T-cell (primary cell): ENCODE measurements around the gene PNLDC1. TPM values are rescaled to one million over a fixed set of nuclear protein-coding genes. Genes with fewer than 3 reads are reported as not detected.
"Not testable (repeated sequence)": the region's sequence is repeated elsewhere in the genome, so short reads cannot be mapped to it uniquely, and the experiment has no call there.

ENCODE experiments used
- ATAC-seq, 4 experiments: fragments of 200-7000 bp in 3 of 4; fragments of 150-1000 bp in 1 of 4; cut with Tn5 transposase; replicated peaks in 1 of 4; 1 replicate in 3 of 4; 2 replicates in 1 of 4; pipeline ENCODE4 v1.10.0; 2021; ENCODE audit warnings: moderate library complexity in 3 of 4, mild to moderate bottlenecking in 2 of 4, moderate number of reproducible peaks in 1 of 4
- CTCF ChIA-PET, 2 donors: fragments of 300-600 bp; sonication (Branson Sonifier 250); formaldehyde crosslinking; loops; one replicate each; lab custom pipeline; 2022; ENCODE audit warnings: antibody characterized with exemption in 2 of 2; lab: Charles Lee
- POLR2A ChIA-PET, 2 donors: fragments of 300-600 bp; sonication (Branson Sonifier 250); formaldehyde crosslinking; loops; one replicate each; lab custom pipeline; 2022; ENCODE audit warnings: antibody characterized with exemption in 2 of 2; lab: Charles Lee
- DNase-seq, 35 experiments: peaks; one replicate each; pipeline versions ENCODE4 v3.0.0 to v3.0.0-alpha.2; 2013 to 2023
- H3K27ac ChIP-seq: one replicate; pipeline ENCODE4 v1.5.1; 2013; ENCODE audit warnings: low read length
- H3K27me3 ChIP-seq, 2 experiments: replicated peaks in 1 of 2; 1 replicate in 1 of 2; 2 replicates in 1 of 2; pipeline versions ENCODE4 v1.6.1 to v1.7.0; 2013; ENCODE audit warnings: low read length in 1 of 2, mixed read lengths in 1 of 2; ENCODE audit not compliant: control insufficient read depth in 2 of 2, insufficient read depth in 2 of 2; ENCODE audit errors: extremely low read depth in 1 of 2
- H3K36me3 ChIP-seq, 2 donors: 1 replicate in 1 of 2; 2 replicates in 1 of 2; pipeline versions ENCODE4 v1.6.1 to v1.7.0; 2013; ENCODE audit warnings: low read length in 1 of 2; ENCODE audit not compliant: control insufficient read depth in 2 of 2, insufficient read depth in 1 of 2; ENCODE audit errors: extremely low read depth in 1 of 2
- H3K4me1 ChIP-seq, 2 experiments: 1 replicate in 1 of 2; 2 replicates in 1 of 2; pipeline versions ENCODE4 v1.6.1 to v1.7.0; 2013; ENCODE audit warnings: low read length in 2 of 2, mixed read lengths in 1 of 2; ENCODE audit not compliant: insufficient read depth in 2 of 2, control insufficient read depth in 1 of 2; ENCODE audit errors: extremely low read depth in 1 of 2
- H3K4me3 ChIP-seq, 2 donors: 1 replicate in 1 of 2; 2 replicates in 1 of 2; pipeline versions ENCODE4 v1.5.1 to v1.7.0; 2013; ENCODE audit warnings: mild to moderate bottlenecking in 2 of 2, low read length in 1 of 2, moderate library complexity in 1 of 2; ENCODE audit not compliant: control insufficient read depth in 1 of 2; ENCODE audit errors: extremely low read depth in 1 of 2
- H3K9me3 ChIP-seq: 2 replicates; pipeline ENCODE4 v1.7.0; 2013
- H3K27ac Mint-ChIP-seq, 2 donors: one replicate each; pipeline ENCODE4 v1.8.0; 2020 to 2021; ENCODE audit warnings: mild to moderate bottlenecking in 2 of 2, mixed read lengths in 2 of 2
- H3K27me3 Mint-ChIP-seq, 2 donors: one replicate each; pipeline ENCODE4 v1.8.0; 2021 to 2022; ENCODE audit warnings: mixed read lengths in 2 of 2
- H3K36me3 Mint-ChIP-seq: one replicate; pipeline ENCODE4 v1.8.0; 2021; ENCODE audit warnings: mixed read lengths
- H3K4me1 Mint-ChIP-seq, 3 donors: one replicate each; pipeline ENCODE4 v1.8.0; 2020 to 2022; ENCODE audit warnings: mixed read lengths in 3 of 3, mild to moderate bottlenecking in 1 of 3
- H3K4me3 Mint-ChIP-seq, 3 donors: one replicate each; pipeline ENCODE4 v1.8.0; 2020 to 2022; ENCODE audit warnings: mild to moderate bottlenecking in 3 of 3, mixed read lengths in 3 of 3, moderate library complexity in 3 of 3
- H3K9me3 Mint-ChIP-seq, 3 donors: one replicate each; pipeline ENCODE4 v1.8.0; 2020 to 2022; ENCODE audit warnings: mixed read lengths in 3 of 3
- WGBS: methylation state at CpG from one replicate; pipeline ENCODE4 v1.1.5; 2013; ENCODE audit warnings: missing lambda C conversion rate; ENCODE audit not compliant: insufficient coverage; 5-methylcytosine and 5-hydroxymethylcytosine counted together
- total RNA-seq, 35 experiments: library from RNA in 6 of 35; stranded (reverse) in 6 of 35; fragments of 120-200 nt in 1 of 35; gene quantifications; one replicate each; pipeline versions ENCODE4 v1.2.1 to v1.2.4 and lab custom pipeline; 2013 to 2026

PNLDC1 gene
- total RNA-seq, 5 donors from 2014 or later (not counting 1 experiment from before 2014, with no cell fraction given): 0.26 to 1.2 (median 0.46) TPM; not detected in 1

DNA sequence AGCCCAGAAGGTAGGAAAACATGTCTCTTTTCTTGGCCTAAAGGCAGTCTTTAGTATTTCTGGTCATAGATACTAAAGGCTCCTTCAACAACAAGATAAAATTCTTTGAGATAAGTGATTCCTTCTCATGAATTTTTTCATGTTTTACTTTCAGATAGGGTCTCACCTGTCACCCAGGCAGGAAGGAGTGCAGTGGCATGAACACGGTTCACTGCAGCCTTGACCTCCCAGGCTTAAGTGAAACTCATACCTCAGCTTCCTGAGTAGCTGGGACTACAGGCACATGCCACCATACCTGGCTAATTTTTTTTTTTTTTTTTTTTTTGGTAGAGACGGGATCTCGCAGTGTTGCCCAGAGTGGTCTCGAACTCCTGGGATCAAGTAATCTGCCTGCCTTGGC lies 9.1 kb downstream of the PNLDC1 start:
- H3K4me1 ChIP-seq: no peaks in the 10 kb centered on the region
- WGBS: 50% methylated on average over 1 of the region's 4 CpGs
- Mint-ChIP-seq H3K4me3 (no peak overlapping the region), H3K36me3 (no peaks in the 10 kb centered on the region), H3K27ac (no peak overlapping the region), H3K9me3 (no peaks in the 10 kb centered on the region), H3K4me1 (no peaks in the 10 kb centered on the region), H3K27me3 (no peaks in the 10 kb centered on the region)
- no peaks in the 10 kb centered on the region for H3K27me3 ChIP-seq
- DNase-seq (no peak), ATAC-seq (no peak)
- ChIA-PET CTCF (interaction anchor here in 1 of 2 donors (0.6 kb wide), 1 partner anchor 123 kb away, joined by 4 read pairs; no protein-coding TSS in a partner anchor), POLR2A (no interaction called here)
- H3K9me3 ChIP-seq: no peaks in the 10 kb centered on the region
- H3K36me3 ChIP-seq: peaks cover 0 to 5% of the 10 kb centered on the region in 2 donors
- H3K27ac ChIP-seq: no peak overlapping the region
- H3K4me3 ChIP-seq: no peak overlapping the region

DNA sequence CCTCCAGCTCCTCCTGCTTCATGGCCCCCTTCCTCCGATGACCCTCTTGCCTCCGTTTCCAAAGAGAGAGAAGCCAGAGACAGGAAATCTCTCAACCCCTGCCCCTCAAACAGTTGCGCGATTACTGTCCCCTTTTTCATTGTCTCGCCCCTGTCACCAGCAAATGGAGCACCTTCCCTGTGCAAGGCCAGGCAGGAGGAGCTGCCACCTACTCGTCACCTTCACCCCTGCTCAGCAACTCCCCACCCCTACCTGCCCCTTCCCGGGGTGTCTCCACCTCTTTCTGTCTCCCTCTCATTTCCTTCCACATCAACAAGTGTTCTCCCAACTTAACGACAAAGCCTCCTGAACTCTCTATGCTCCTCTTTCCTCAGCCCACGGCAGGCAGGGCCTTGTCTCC lies 13.7 kb downstream of the PNLDC1 start:
- CTCF ChIA-PET: no interaction called here
- H3K27ac Mint-ChIP-seq: no peak overlapping the region

DNA sequence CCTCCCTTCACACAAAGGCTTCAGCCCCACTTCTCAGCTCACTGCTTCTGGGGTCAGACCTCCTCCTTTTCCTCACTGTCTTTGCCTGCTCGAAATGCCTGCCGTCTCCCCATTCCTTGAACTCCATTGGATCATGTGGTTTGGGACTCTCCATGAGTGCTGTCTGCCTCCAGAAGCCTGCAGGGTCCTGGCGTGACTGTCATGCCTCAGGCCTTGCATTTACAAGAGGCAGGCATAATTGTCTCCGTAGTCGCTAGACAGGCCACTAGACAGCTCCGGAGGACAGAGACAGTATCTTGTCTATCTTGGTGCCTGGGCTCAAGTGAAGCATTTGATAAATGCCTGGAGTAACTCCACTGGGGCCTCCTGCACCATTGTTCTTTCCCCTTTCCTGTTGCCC lies 15.3 kb downstream of the PNLDC1 start:
- 99% methylated on average over 6 of the region's 6 CpGs for WGBS
- H3K27me3 ChIP-seq: no peaks in the 10 kb centered on the region
- DNase-seq (no peak), ATAC-seq (no peak)
- no peak overlapping the region for H3K27ac ChIP-seq
- POLR2A ChIA-PET: no interaction called here
- no peaks in the 10 kb centered on the region for H3K36me3 ChIP-seq
- CTCF ChIA-PET: no interaction called here
- Mint-ChIP-seq H3K27ac (no peak overlapping the region), H3K9me3 (no peaks in the 10 kb centered on the region), H3K36me3 (no peaks in the 10 kb centered on the region), H3K27me3 (no peaks in the 10 kb centered on the region), H3K4me1 (peaks cover 12 to 20% (median 12%) of the 10 kb centered on the region in 3 donors), H3K4me3 (no peak overlapping the region)
- H3K4me1 ChIP-seq: peaks cover 9 to 17% of the 10 kb centered on the region in 2 experiments
- H3K4me3 ChIP-seq: no peak overlapping the region
- H3K9me3 ChIP-seq: no peaks in the 10 kb centered on the region

More for the DNA sequence above, 13.7 kb downstream of the PNLDC1 start:
- peaks cover 0 to under 1% of the 10 kb centered on the region in 2 experiments for H3K4me1 ChIP-seq
- no peak for ATAC-seq
- H3K27ac ChIP-seq: no peak overlapping the region
- no peak overlapping the region for H3K4me3 ChIP-seq
- Mint-ChIP-seq H3K4me1 (peaks cover 0 to 3% (median 0%) of the 10 kb centered on the region in 3 donors), H3K9me3 (no peaks in the 10 kb centered on the region), H3K36me3 (no peaks in the 10 kb centered on the region), H3K27me3 (no peaks in the 10 kb centered on the region), H3K4me3 (no peak overlapping the region)
- H3K36me3 ChIP-seq: peaks cover 0 to 2% of the 10 kb centered on the region in 2 donors
- DNase-seq: no peak
- POLR2A ChIA-PET: no interaction called here
- H3K27me3 ChIP-seq: no peaks in the 10 kb centered on the region
- no peaks in the 10 kb centered on the region for H3K9me3 ChIP-seq
- WGBS: 86% methylated on average over 9 of the region's 9 CpGs

- H3K9me3 ChIP-seq, H3K9me3 Mint-ChIP-seq, H3K27me3 ChIP-seq, H3K27ac Mint-ChIP-seq, CTCF ChIA-PET, DNase-seq, H3K4me3 ChIP-seq, H3K27ac ChIP-seq, H3K36me3 ChIP-seq, H3K4me3 Mint-ChIP-seq, POLR2A ChIA-PET, ATAC-seq, H3K36me3 Mint-ChIP-seq, H3K27me3 Mint-ChIP-seq: not testable (repeated sequence)
- H3K4me1 Mint-ChIP-seq: peaks cover 15 to 26% (median 18%) of the 10 kb centered on the region in 3 donors
- peaks cover 14 to 26% of the 10 kb centered on the region in 2 experiments for H3K4me1 ChIP-seq
- WGBS: 100% methylated on average over 2 of the region's 3 CpGs
Observed at GRCh38 chr6:159816775-159817174, 16.7 kb downstream of the PNLDC1 start.

GRCh38 chr6:159817951-159818739 lies 18.1 kb downstream of the PNLDC1 start:
- 93% methylated on average over 13 of the region's 23 CpGs for WGBS
- no peak for ATAC-seq
- ChIA-PET POLR2A (no interaction called here), CTCF (no interaction called here)
- Mint-ChIP-seq H3K36me3 (no peaks in the 10 kb centered on the region), H3K27ac (peak overlapping the region in 1 of 2 donors; percentile 23), H3K4me1 (peaks cover 15 to 26% (median 20%) of the 10 kb centered on the region in 3 donors), H3K4me3 (no peak overlapping the region), H3K9me3 (no peaks in the 10 kb centered on the region), H3K27me3 (no peaks in the 10 kb centered on the region)
- Histone ChIP-seq H3K4me3 (no peak overlapping the region), H3K36me3 (no peaks in the 10 kb centered on the region), H3K27me3 (no peaks in the 10 kb centered on the region), H3K9me3 (no peaks in the 10 kb centered on the region), H3K27ac (no peak overlapping the region), H3K4me1 (peaks cover 14 to 26% of the 10 kb centered on the region in 2 experiments)
- no peak for DNase-seq

DNA sequence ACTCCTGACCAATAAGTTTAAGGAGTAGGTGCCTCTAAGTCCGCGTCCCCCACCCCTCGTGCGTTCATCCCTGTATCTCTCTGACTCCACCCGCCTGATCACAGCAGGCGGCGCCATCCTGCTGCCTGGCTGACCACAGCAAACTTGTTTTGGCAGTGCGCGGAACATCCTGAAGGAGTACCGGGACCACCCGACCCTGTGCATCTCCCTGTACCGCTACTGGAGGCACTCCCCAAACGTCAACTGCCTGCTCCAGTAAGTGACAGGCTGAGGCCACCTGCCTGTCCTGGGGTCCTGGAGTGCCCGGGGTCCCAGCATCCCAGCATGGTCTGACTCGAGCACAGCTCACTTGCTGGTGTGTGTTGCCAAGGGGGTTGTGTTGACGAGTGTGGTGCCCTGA lies 19.0 kb downstream of the PNLDC1 start:
- Histone ChIP-seq H3K27me3 (peaks cover 0 to 3% of the 10 kb centered on the region in 2 experiments), H3K27ac (peak overlapping the region; percentile 60), H3K36me3 (no peaks in the 10 kb centered on the region), H3K4me1 (peaks cover 14 to 26% of the 10 kb centered on the region in 2 experiments), H3K4me3 (no peak overlapping the region), H3K9me3 (no peaks in the 10 kb centered on the region)
- Mint-ChIP-seq H3K4me1 (peaks cover 15 to 26% (median 20%) of the 10 kb centered on the region in 3 donors), H3K27ac (peak overlapping the region; percentile 89 to 96), H3K27me3 (no peaks in the 10 kb centered on the region), H3K4me3 (peak overlapping the region in 2 of 3 donors; percentile 79 to 82), H3K9me3 (no peaks in the 10 kb centered on the region), H3K36me3 (no peaks in the 10 kb centered on the region)
- 96% methylated on average over 16 of the region's 16 CpGs for WGBS
- ATAC-seq: no peak
- CTCF ChIA-PET: interaction anchor here (0.5 kb wide), 2 partner anchors 13 to 192 kb away, joined by 3 to 5 read pairs; no protein-coding TSS in a partner anchor
- POLR2A ChIA-PET: no interaction called here
- no peak for DNase-seq
